Colonic mucosa (tissue), 4 donors: ENCODE data around the gene HES5. TPM values are rescaled to one million over a fixed set of nuclear protein-coding genes. Genes with fewer than 3 reads are reported as not detected.

Experiments
- DNase-seq: peaks from one replicate; pipeline ENCODE4 v3.0.0-alpha.2; 2020
- H3K27ac ChIP-seq: fragments of 200-600 bp; one replicate; pipeline ENCODE4 v1.8.0; 2021
- H3K27me3 ChIP-seq: fragments of 200-600 bp; one replicate; pipeline ENCODE4 v1.8.0; 2021
- H3K36me3 ChIP-seq: fragments of 200-600 bp; one replicate; pipeline ENCODE4 v1.8.0; 2021
- H3K4me1 ChIP-seq: fragments of 200-600 bp; one replicate; pipeline ENCODE4 v1.8.0; 2021; ENCODE audit warnings: mild to moderate bottlenecking
- H3K4me3 ChIP-seq: fragments of 200-600 bp; one replicate; pipeline ENCODE4 v1.8.0; 2021
- H3K9ac ChIP-seq, 2 donors: one replicate each; pipeline ENCODE4 v1.7.0; 2013; ENCODE audit warnings: control low read depth in 2 of 2, low read depth in 2 of 2, low read length in 2 of 2
- H3K9me3 ChIP-seq: fragments of 200-600 bp; one replicate; pipeline ENCODE4 v1.8.0; 2021
- intact Hi-C: fragments of 100-400 bp; cut with DNase I; formaldehyde crosslinking; loops from one replicate; pipeline ENCODE4 v1.14.1; 2022
- total RNA-seq, 2 donors: library from RNA; stranded (reverse); fragmentation: NEBNext Ultra II Directional in 1 of 2; extraction: Animal tissue kit (Norgen Biotek cat#: 25700) in 1 of 2; gene quantifications; one replicate each; pipeline ENCODE4 v1.2.1, GENCODE V29; 2021
- TF ChIP-seq, protein P1 (sequence below): fragments of 200-600 bp; IDR thresholded peaks from one replicate; pipeline ENCODE4 v1.8.0; 2022; ENCODE audit warnings: antibody characterized with exemption, mild to moderate bottlenecking
- donor health status: healthy.
- donor health status: DM: no; HTN: no; CAD: no.
- donor health status: DM: no; HTN: no; CAD: no.

HES5 gene
- total RNA-seq, 2 donors from 2014 or later: 2.5 to 4.2 TPM

DNA sequence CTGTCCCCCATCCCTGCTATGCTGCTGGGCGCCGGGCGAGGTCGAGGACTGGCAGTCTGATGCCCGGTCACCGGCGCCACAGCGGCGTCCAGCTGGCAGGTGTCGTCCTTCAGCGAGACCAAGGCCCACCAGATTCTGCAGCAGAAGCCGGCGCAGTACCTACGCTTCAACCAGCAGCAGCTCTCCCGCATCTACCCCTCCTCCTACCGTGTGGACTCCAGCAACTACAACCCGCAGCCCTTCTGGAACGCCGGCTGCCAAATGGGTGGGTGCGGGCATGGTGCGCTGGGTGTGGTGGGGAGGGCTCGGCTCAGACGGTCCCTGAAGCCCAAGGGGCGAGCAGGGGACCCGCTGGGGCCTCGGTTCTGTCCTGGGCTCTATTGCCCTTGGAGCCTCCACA, 33.3 kb downstream of the HES5 start:
- Histone ChIP-seq H3K4me3 (no peak overlapping the region), H3K27me3 (no peaks in the 10 kb centered on the region), H3K36me3 (no peaks in the 10 kb centered on the region), H3K4me1 (no peaks in the 10 kb centered on the region), H3K9ac (no peak overlapping the region), H3K9me3 (no peaks in the 10 kb centered on the region), H3K27ac (no peak overlapping the region)
- DNase-seq: no peak
- TF ChIP-seq, protein P1, sequence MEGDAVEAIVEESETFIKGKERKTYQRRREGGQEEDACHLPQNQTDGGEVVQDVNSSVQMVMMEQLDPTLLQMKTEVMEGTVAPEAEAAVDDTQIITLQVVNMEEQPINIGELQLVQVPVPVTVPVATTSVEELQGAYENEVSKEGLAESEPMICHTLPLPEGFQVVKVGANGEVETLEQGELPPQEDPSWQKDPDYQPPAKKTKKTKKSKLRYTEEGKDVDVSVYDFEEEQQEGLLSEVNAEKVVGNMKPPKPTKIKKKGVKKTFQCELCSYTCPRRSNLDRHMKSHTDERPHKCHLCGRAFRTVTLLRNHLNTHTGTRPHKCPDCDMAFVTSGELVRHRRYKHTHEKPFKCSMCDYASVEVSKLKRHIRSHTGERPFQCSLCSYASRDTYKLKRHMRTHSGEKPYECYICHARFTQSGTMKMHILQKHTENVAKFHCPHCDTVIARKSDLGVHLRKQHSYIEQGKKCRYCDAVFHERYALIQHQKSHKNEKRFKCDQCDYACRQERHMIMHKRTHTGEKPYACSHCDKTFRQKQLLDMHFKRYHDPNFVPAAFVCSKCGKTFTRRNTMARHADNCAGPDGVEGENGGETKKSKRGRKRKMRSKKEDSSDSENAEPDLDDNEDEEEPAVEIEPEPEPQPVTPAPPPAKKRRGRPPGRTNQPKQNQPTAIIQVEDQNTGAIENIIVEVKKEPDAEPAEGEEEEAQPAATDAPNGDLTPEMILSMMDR: no peak
- intact Hi-C loops: no loop called here

DNA sequence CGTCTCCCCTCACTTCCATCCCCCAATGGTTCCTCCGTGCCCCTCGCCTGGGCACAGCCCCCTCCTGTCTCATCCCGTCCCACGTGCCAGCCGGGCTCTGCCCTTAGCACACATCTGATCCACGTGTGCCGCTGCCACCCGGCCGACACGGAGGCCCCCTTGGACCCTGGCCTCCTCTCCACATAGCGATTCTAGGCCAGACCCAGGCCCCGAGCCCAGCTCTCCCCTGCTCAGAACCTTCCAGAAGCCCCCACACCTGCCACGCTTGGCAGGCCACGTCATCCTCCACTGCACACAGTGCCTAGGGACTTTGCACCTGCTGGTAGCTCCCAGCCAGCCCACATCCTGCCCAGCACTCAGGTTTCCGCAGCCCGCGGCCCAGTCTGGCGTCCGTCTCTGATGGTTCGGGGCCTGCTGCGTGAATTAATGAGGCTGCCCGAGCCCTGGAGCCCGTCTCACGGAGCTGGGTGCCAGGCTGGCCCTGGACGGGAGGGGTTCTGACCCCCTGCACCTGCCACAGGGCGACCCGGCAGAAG, 33.9 kb downstream of the HES5 start:
- no peak for DNase-seq
- H3K4me3 ChIP-seq: no peak overlapping the region
- H3K27me3 ChIP-seq: no peaks in the 10 kb centered on the region
- H3K9me3 ChIP-seq: no peaks in the 10 kb centered on the region
- intact Hi-C loops: no loop called here
- TF ChIP-seq, protein P1: no peak
- no peaks in the 10 kb centered on the region for H3K4me1 ChIP-seq
- H3K36me3 ChIP-seq: no peaks in the 10 kb centered on the region
- H3K9ac ChIP-seq: no peak overlapping the region
- no peak overlapping the region for H3K27ac ChIP-seq

DNA sequence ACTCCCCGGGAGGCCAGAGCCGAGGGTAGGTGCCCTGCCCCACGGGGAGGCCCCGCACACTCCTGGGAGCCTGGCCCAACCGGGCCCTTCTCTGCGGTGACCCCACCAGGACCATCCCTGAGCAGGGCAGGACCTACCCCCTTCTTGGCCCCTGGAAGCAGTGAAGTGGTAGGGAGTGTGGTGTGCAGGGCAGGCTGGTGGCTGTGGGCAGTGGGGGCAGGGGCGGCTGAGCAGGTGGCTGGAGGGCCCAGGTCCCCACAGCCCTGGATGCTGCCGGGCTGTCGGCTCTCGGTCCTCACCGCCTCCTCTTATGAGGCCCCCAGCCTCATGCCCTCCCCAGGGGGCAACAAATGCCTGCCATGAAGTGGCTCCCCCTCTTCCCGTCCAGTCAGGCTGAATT, 34.5 kb downstream of the HES5 start:
- DNase-seq: no peak
- H3K27me3 ChIP-seq: no peaks in the 10 kb centered on the region
- intact Hi-C loops: no loop called here
- no peaks in the 10 kb centered on the region for H3K9me3 ChIP-seq
- TF ChIP-seq, protein P1: no peak
- H3K4me1 ChIP-seq: no peaks in the 10 kb centered on the region
- no peak overlapping the region for H3K4me3 ChIP-seq
- no peak overlapping the region for H3K9ac ChIP-seq
- H3K36me3 ChIP-seq: no peaks in the 10 kb centered on the region
- no peak overlapping the region for H3K27ac ChIP-seq

DNA sequence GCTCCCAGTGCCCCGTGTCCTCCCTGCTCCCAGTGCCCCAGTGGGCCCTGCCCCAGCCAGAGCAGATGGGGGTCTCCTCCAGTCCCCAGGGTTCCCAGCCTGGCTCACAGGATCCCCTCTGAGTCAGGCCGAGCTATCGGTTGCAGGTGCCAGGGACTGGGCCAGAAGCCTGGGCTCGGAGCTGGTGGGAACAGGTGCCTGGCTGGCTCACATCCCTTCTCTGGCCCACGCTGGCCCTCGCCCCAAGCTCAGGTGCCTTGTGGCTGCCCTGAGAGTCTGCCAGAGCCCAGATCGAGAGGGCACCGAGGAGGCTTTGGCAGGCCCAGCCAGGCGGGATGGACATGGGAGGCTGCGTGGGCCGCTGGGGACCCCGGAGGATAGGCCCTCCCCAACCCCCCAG, 35.0 kb downstream of the HES5 start:
- intact Hi-C loops: no loop called here
- no peak overlapping the region for H3K9ac ChIP-seq
- no peak for DNase-seq
- no peak overlapping the region for H3K4me3 ChIP-seq
- no peaks in the 10 kb centered on the region for H3K9me3 ChIP-seq
- TF ChIP-seq, protein P1: no peak
- no peaks in the 10 kb centered on the region for H3K27me3 ChIP-seq
- no peak overlapping the region for H3K27ac ChIP-seq
- no peaks in the 10 kb centered on the region for H3K36me3 ChIP-seq
- no peaks in the 10 kb centered on the region for H3K4me1 ChIP-seq

DNA sequence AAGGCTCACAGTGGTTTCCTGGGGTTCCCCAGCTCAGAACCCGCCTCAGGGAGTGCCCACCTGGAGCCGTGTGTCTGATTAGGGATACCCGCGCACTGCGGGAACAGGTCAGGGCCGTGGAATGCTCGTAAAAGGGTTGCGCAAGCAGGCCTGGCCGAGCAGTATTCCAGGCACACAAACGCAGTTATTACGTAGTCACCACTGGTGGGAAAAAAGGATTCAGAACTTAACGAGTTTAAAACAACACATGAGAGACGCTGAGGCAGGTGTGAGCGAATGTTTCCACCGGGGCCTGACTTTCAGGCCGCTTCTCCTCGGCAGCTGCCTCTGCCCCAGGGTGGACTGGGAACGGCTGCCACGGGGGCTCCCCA, 35.8 kb downstream of the HES5 start:
- no peaks in the 10 kb centered on the region for H3K9me3 ChIP-seq
- H3K4me3 ChIP-seq: no peak overlapping the region
- no peaks in the 10 kb centered on the region for H3K27me3 ChIP-seq
- H3K9ac ChIP-seq: no peak overlapping the region
- peak; percentile 56 for DNase-seq
- TF ChIP-seq, protein P1: no peak
- intact Hi-C loops: no loop called here
- H3K36me3 ChIP-seq: no peaks in the 10 kb centered on the region
- no peaks in the 10 kb centered on the region for H3K4me1 ChIP-seq
- H3K27ac ChIP-seq: no peak overlapping the region
